Right atrium auricular region (tissue), 2 donors: ENCODE data around the gene MSL2. TPM values are rescaled to one million over a fixed set of nuclear protein-coding genes. Genes with fewer than 3 reads are reported as not detected.
"Not testable (repeated sequence)": the region's sequence is repeated elsewhere in the genome, so short reads cannot be mapped to it uniquely, and the experiment has no call there.

Experiments
- DNase-seq: peaks from one replicate; pipeline ENCODE4 v3.0.0-alpha.2; 2019; ENCODE audit warnings: low spot score
- H3K27ac ChIP-seq, 2 donors: fragments of 200-600 bp; sonication (generic); 1 replicate in 1 of 2; 2 replicates in 1 of 2; pipeline ENCODE4 v1.5.1; 2016 to 2019
- H3K27me3 ChIP-seq, 2 donors: fragments of 200-600 bp; sonication (generic); one replicate each; pipeline versions ENCODE4 v1.5.1 to v1.6.0; 2017 to 2019
- H3K36me3 ChIP-seq: fragments of 200-600 bp; sonication (generic); one replicate; pipeline ENCODE4 v1.5.1; 2016
- H3K4me1 ChIP-seq, 2 donors: fragments of 200-600 bp; sonication (generic); one replicate each; pipeline versions ENCODE4 v1.5.1 to v1.6.0; 2017 to 2019
- H3K4me3 ChIP-seq, 2 donors: fragments of 200-600 bp; sonication (generic); 1 replicate in 1 of 2; 2 replicates in 1 of 2; pipeline ENCODE4 v1.5.1; 2017 to 2019; ENCODE audit warnings: mild to moderate bottlenecking in 1 of 2, moderate library complexity in 1 of 2
- H3K9me3 ChIP-seq, 2 donors: fragments of 200-600 bp; sonication (generic); one replicate each; pipeline ENCODE4 v1.5.1; 2019
- total RNA-seq, 2 donors: library from RNA; depleted of rRNA; stranded (reverse); fragments of >200 nt; gene quantifications; one replicate each; pipeline ENCODE4 v1.1.0, GENCODE V29; 2016
- TF ChIP-seq, protein P1 (sequence below), 2 donors: fragments of 200-600 bp; sonication (generic); IDR thresholded peaks; one replicate each; pipeline ENCODE4 v1.5.1; 2019; ENCODE audit warnings: antibody characterized with exemption in 2 of 2

Gene MSL2
- total RNA-seq, 2 donors from 2014 or later = 19.2 to 22.0 TPM

DNA sequence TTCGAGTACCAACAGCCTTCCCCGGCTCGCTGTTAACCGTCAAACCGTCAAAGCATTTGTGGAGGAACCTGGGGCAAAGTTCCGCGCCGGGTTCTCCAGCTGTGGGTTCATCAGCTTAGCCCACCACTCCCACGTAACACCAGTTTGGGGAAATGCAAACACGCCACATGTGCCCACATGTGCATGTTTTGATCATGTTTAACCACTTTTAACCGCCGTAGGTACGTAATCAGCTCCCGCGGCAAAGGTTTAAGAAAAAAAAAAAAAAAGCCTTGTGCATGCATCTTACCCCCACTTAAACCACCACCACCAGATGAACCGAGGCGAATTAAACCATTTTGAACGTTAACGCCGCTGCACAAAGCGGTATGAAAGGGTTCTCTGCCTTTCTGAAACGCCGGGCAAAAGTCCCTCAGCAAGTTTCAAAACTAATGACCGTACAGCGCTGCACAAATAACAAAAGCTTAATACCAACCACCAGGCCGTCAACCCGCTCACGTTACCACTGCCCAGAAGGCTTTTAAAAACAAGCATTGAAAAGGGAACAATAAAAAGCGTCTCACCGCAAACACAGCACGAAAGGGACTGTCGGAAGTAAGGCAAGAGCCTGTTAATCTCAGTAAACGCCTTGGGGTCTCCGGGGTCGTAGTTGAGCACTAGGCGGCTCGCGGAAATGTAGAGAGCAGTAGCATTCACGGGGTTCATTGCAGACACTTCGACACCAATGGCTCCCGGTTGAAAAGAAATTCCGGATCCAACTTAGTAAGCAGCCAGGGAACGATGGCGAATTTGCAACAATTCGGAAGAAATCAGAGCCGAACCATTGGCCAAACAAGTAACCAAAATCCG lies 1.5 kb downstream of the MSL2 start:
- no peak for DNase-seq
- peaks cover 0 to 52% of the 10 kb centered on the region in 2 donors for H3K4me1 ChIP-seq
- peak overlapping the region; percentile 69 to 76 for H3K4me3 ChIP-seq

DNA sequence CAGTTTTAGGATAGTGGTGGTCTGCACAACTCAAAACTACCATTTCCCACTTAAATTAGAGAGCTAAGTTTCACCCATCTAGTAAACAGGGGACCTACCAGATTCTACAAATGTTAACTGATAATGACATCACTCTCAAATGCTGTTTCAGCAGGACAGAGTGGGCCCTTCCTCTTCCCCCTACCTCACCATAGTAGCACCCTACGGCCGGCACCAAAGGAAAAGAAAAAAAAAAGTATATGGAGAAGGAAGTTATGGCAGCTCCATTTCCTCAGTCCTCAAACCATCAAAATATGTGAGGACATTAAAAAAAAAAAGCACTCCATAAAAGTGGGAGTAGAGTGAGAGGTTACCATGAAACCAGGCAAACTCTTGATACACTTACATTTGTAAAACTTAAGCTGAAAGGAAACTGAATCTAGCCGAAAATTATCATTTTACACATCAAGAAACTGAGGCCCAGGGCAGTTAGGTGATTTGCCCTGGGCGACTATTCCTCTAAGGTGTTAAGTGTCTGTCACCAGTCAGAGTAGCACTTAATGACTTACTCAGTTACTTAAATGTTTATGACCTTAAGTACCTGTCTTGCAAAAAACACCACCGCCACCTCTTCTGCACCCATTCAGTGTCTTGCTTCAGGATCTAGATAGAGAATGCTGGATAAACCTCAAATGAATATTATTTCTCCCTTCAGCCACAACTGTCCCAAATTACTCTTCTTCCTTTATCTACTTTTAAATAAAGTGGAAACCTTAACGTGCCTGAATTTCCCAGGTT lies 2.7 kb downstream of the MSL2 start:
- H3K27ac ChIP-seq = peak overlapping the region; percentile 99 to 100
- H3K27me3 ChIP-seq = no peaks in the 10 kb centered on the region
- H3K36me3 ChIP-seq = no peaks in the 10 kb centered on the region
- peak overlapping the region; percentile 69 to 76 for H3K4me3 ChIP-seq
- H3K4me1 ChIP-seq = peaks cover 0 to 54% of the 10 kb centered on the region in 2 donors
- TF ChIP-seq, protein P1, sequence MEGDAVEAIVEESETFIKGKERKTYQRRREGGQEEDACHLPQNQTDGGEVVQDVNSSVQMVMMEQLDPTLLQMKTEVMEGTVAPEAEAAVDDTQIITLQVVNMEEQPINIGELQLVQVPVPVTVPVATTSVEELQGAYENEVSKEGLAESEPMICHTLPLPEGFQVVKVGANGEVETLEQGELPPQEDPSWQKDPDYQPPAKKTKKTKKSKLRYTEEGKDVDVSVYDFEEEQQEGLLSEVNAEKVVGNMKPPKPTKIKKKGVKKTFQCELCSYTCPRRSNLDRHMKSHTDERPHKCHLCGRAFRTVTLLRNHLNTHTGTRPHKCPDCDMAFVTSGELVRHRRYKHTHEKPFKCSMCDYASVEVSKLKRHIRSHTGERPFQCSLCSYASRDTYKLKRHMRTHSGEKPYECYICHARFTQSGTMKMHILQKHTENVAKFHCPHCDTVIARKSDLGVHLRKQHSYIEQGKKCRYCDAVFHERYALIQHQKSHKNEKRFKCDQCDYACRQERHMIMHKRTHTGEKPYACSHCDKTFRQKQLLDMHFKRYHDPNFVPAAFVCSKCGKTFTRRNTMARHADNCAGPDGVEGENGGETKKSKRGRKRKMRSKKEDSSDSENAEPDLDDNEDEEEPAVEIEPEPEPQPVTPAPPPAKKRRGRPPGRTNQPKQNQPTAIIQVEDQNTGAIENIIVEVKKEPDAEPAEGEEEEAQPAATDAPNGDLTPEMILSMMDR (IDR thresholded peaks at IDR 0.05) = no peak
- no peaks in the 10 kb centered on the region for H3K9me3 ChIP-seq
- no peak for DNase-seq

More for the DNA sequence above, 1.5 kb downstream of the MSL2 start:
- H3K9me3 ChIP-seq = no peaks in the 10 kb centered on the region
- no peaks in the 10 kb centered on the region for H3K27me3 ChIP-seq
- H3K36me3 ChIP-seq = no peaks in the 10 kb centered on the region
- TF ChIP-seq, protein P1 (IDR thresholded peaks at IDR 0.05) = no peak
- peak overlapping the region; percentile 99 to 100 for H3K27ac ChIP-seq

DNA sequence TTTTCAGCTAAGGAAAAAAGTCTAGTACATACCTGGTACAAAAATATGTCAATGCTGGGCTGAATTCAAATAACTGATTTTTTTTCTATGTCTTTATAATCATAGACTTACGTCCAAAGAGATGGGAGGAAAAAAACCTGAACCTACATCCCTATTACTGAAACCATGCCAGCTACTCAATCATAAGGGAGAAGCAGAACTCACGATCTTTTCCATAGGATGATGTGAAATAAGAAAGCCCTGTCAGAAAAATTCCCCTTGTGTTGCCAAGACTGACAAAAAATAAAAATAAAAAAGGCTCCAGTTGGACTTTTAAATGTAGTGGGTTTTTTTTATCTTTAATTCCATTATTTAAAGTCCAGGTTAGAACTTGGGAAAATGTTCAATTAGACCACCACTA lies 3.3 kb downstream of the MSL2 start:
- peaks cover 0 to 55% of the 10 kb centered on the region in 2 donors for H3K4me1 ChIP-seq
- H3K4me3 ChIP-seq = peak overlapping the region; percentile 69 to 76
- peak overlapping the region; percentile 99 to 100 for H3K27ac ChIP-seq
- TF ChIP-seq, protein P1 (IDR thresholded peaks at IDR 0.05) = no peak
- no peak for DNase-seq
- H3K27me3 ChIP-seq = no peaks in the 10 kb centered on the region
- no peaks in the 10 kb centered on the region for H3K9me3 ChIP-seq
- H3K36me3 ChIP-seq = no peaks in the 10 kb centered on the region

DNA sequence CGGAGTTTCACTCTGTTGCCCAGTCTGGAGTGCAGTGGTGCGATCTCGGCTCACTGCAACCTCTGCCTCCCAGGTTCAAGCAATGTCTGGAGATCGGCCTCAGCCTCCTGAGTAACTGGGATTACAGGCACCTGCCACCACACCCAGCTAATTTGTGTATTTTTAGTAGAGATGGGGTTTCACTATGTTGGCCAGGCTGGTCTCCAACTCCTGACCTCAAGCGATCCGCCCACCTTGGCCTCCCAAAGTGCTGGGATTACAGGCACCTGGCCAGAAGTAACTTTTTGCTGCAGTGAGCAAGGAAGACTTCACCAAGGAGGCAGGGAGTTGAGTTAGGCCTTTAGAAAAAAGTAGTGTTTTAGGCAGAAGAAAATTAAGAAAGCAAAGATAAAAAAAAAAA lies 3.9 kb downstream of the MSL2 start:
- not testable (repeated sequence) for H3K9me3 ChIP-seq, H3K36me3 ChIP-seq, DNase-seq, H3K27me3 ChIP-seq
- Histone ChIP-seq H3K4me3 (peak overlapping the region; percentile 69 to 76), H3K27ac (peak overlapping the region in 1 of 2 donors; percentile 100), H3K4me1 (peaks cover 0 to 55% of the 10 kb centered on the region in 2 donors)

DNA sequence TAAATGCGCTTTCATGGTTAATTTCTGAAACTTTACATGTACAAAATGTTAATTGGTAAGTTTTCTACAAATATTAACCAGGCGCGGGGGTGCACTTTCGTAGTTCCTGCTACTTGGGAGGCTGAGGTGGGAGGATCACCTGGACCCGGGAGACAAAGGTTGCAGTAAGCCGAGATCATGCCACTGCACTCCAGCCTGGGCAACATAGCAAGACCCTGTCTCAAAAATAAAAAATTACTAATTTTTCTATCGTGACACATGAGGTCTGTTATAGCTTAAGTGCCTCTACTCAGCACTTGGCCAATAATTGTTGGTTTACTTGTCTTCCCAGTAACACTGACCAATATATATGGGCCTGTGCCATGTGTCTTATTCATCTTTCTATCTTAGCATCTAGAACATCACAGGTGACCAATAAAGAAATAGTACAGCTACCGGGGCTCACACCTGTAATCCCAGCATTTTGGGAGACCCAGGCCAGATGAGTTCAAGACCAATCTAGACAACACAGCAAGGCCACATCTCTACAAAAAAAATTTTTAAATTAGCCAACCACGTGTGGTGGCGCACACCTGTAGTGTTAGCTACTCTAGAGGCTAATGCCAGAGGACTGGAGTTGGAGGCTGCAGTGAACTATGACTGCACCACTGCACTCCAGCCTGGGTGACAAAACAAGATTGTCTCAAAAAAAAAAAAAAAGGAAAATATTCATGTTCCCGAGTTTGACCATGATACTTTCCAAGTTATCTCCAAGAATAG lies 6.1 kb downstream of the MSL2 start:
- no peaks in the 10 kb centered on the region for H3K36me3 ChIP-seq
- no peak overlapping the region for H3K4me3 ChIP-seq
- TF ChIP-seq, protein P1 (IDR thresholded peaks at IDR 0.05) = no peak
- H3K27ac ChIP-seq = no peak overlapping the region
- H3K9me3 ChIP-seq = no peaks in the 10 kb centered on the region
- H3K27me3 ChIP-seq = no peaks in the 10 kb centered on the region
- DNase-seq = no peak
- peaks cover 0 to 70% of the 10 kb centered on the region in 2 donors for H3K4me1 ChIP-seq
